ENCODE data around the gene MRPL46. TPM values are rescaled to one million over a fixed set of nuclear protein-coding genes. Genes with fewer than 3 reads are reported as not detected.
A peak's percentile ranks its signal among the peaks of the same experiment; 100 is the strongest.
"Not testable (repeated sequence)": the region's sequence is repeated elsewhere in the genome, so short reads cannot be mapped to it uniquely, and the experiment has no call there.

Gene MRPL46
- total RNA-seq, 1 donor from 2014 or later: 35.1 TPM

GRCh38 chr15:88480981-88481380 is 13.8 kb upstream of the MRPL46 start:
- no peak for DNase-seq (ENCODE audit: low spot score)

GRCh38 chr15:88479169-88479568 is 12.0 kb upstream of the MRPL46 start:
- DNase-seq (ENCODE audit: low spot score) (no peak), ATAC-seq (no peak)

More at GRCh38 chr15:88480981-88481380, 13.8 kb upstream of the MRPL46 start:
- ATAC-seq: no peak

DNA sequence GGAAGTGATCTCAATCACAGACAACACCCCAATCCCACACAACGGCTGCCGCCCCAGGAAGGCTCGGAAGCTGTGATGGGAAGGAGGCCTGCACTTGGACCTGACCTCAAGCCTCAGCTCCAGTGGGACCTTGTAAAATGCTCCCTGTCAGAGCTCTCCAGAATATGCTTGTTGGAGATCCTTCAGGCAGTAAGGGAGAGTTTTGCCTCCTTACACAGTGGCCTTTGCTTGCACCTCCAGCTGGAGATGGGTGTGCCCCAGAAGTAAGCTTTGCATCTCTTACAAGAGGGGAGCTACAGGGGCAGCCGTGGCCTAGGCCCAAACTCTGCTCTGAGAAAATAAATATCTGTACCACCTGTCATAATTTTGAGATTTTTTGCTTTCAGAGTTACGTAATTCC is 10.7 kb upstream of the MRPL46 start:
- ATAC-seq (no peak), DNase-seq (ENCODE audit: low spot score) (no peak)

DNA sequence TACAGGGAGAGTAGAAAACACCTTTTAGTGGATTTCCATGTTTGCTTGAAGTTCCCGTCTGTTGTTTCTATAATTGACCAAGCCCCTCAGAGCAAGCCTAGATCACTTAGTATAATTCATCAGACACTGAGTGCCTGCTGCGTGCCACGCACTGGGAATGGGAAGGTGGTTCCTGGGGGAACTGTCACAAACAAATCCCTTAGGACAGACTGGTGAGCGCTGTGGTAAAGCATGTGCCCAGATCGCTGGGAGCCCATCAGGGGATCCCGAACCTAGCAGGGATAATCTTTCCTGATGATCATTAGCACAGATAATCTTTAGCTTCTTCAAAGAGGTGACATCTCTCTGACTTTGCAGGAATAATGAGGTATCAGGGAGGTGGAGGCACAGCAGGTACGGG is 9.9 kb upstream of the MRPL46 start:
- DNase-seq (ENCODE audit: low spot score): no peak
- no peak for ATAC-seq

DNA sequence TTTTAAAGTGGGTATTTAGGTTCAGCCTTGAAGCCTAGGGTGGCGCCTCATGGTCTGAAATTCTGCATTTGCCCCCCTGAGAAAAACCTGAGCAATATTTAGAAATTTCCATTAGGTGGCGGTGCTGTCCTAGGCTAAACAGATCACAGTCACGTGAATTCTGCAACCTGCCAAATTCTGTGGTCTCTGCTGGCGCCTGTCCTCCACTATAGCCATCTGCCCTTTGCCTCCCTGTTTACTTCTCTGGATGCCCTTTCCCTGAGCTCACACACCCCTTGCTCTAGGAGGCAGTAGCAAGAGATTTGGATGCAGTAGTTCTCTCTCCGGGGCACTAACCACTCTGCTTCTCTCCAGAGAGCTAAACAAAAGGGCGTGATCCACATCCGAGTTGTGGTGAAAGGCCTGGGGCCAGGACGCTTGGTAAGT is 9.5 kb upstream of the MRPL46 start:
- ATAC-seq: peak; percentile 99
- DNase-seq (ENCODE audit: low spot score): peak; percentile 79

DNA sequence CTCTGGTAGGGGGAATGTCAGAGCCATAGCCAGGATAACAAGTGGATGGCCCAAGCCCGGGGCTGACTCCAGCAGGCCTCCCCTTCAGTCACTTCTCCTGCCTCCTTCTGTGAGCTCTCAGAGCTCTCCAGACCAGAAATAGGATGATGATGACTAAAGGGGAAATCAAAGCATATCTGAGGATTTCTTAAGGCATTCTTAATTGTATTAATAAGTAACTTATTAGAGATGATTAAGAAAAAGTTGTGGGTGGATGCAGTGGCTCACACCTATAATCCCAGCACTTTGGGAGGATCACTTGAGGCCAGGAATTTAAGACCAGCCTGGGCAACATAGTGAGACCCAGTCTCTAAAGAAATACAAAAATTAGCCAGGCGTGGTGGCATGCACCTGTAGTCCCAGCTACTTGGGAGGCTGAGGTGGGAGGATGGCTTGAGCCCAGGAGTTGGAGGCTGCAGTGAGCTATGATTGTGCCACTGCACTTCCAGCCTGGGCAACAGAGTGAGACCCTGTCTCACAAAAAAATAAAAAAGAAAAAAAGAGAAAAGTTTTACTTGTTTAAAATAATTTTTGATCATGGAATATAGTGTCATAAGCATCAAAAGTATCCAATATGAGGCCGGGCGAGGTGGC is 6.6 kb upstream of the MRPL46 start:
- ATAC-seq: not testable (repeated sequence)

GRCh38 chr15:88472225-88472624 is 5.0 kb upstream of the MRPL46 start:
- DNase-seq (ENCODE audit: low spot score) (no peak), ATAC-seq (no peak)

More for the DNA sequence above, 6.6 kb upstream of the MRPL46 start:
- not testable (repeated sequence) for DNase-seq (ENCODE audit: low spot score)

GRCh38 chr15:88470625-88471372 is 3.6 kb upstream of the MRPL46 start:
- no peak for DNase-seq (ENCODE audit: low spot score)
- ATAC-seq: no peak

DNA sequence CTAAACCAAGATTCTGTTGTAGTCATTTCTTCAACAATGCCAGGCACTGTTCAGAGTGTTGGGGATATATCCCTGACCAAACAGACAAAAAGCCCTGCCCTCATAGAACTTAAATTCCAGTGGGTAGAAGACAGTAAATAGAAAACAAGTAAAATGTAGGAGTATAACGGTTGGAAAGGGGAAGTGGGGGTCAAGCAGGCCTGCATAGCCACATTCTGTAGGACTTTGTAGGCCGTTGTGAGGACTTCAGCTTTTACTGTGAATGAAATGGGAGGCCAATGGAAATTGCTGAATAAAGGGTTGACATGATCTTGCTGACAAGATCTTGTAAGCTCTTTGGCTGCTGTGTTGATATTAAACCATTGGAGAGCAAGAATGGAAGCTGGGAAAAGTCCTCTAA is 2.1 kb upstream of the MRPL46 start:
- no peak for ATAC-seq
- no peak for DNase-seq (ENCODE audit: low spot score)

GRCh38 chr15:88468721-88469120 is 1.5 kb upstream of the MRPL46 start:
- not testable (repeated sequence) for ATAC-seq; DNase-seq (ENCODE audit: low spot score)

DNA sequence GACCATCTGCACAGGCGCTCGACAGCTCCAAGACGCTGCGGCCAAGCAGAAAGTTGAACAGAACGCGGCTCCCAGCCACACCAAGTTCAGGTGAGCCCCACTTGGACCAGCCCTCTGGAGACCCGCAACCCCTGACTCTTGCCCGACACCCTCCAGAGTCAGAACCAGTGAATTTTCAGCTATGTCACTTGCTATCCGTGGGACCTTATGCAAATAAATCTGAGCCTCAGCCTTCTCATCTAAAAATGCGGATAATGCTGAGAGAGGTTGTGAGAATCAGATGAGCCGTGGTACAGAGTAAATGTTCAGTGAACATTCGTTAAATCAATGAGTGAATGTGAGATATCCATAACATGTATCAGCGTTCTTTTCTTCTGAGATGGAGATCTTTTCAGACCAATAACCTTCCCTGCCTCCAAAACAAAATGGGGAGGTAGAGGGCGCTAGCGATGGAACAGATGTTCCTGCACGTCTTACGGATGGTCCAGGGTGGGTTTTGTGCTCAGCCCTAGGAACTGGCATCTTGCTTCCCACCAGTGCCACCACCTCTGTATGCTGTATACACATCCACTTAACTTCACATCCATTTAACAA is 844 bp upstream of the MRPL46 start:
- DNase-seq (ENCODE audit: low spot score): no peak
- no peak for ATAC-seq

GRCh38 chr15:88465633-88466224 is 1.5 kb downstream of the MRPL46 start:
- peak; percentile 67 for ATAC-seq
- peak; percentile 82 for DNase-seq (ENCODE audit: low spot score)

GRCh38 chr15:88463870-88464532 is 3.2 kb downstream of the MRPL46 start:
- no peak for ATAC-seq

DNA sequence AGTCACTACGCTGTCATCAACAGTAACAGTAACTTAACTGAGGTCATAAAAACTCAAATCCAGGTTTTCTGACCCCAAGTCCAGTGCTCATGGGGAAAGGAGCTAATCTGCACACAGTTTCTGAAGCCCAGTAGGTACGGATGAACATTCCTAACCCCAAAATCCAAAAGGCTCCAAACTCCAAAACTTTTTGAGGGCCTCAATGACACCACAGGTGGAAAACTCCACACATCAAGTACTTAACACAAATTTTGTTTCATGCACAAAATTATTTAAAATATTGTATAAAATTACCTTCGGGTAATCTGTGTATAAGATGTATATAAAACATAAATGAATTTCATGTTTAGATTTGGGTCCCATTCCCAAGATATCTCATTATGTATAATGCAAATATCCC is 10.5 kb downstream of the MRPL46 start:
- no peak for ATAC-seq
- no peak for DNase-seq (ENCODE audit: low spot score)

More at GRCh38 chr15:88463870-88464532, 3.2 kb downstream of the MRPL46 start:
- no peak for DNase-seq (ENCODE audit: low spot score)

- peak; percentile 94 for ATAC-seq
- peak; percentile 49 for DNase-seq (ENCODE audit: low spot score)
Measured at GRCh38 chr15:88454867-88455810, 12.0 kb downstream of the MRPL46 start.

DNA sequence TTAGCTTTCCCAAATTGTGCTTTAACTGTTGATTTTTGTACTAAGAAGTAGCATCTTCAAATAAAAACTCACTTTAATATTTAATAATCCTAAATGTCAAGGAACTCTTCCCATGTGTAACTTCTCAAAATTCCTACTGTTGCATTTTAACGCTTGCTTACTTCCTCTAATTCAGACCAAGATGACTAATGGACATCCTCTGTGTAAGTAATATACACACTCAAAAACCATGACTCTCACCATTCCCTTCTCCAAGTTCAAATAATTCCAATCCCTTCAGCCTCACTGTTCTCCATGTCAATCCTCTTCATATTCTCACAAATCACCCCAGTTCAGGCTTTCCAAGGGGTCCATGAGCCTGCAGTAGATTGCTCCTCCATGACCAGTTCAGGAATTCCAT is 13.0 kb downstream of the MRPL46 start:
- DNase-seq (ENCODE audit: low spot score) (peak; percentile 15), ATAC-seq (no peak)

DNA sequence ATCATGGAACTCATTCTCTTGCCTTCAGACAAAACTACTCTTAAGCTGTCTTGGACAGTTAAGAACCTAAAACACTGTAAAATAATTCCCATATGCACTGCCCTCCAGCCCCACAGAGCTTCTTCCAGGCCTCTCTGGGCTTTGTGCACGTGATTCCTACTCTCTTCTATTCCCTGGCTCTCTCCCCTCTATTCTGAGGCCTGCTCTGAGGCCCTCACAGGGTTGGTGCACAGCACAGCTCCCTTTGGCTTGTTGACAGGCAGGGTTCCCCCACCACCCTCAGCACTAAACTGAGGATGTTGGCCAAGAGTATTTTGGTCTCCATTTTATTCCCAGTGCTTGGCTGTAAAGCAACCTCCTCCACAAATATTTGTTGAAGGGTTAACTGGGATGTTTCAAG is 13.5 kb downstream of the MRPL46 start:
- ATAC-seq (no peak), DNase-seq (ENCODE audit: low spot score) (no peak)

DNA sequence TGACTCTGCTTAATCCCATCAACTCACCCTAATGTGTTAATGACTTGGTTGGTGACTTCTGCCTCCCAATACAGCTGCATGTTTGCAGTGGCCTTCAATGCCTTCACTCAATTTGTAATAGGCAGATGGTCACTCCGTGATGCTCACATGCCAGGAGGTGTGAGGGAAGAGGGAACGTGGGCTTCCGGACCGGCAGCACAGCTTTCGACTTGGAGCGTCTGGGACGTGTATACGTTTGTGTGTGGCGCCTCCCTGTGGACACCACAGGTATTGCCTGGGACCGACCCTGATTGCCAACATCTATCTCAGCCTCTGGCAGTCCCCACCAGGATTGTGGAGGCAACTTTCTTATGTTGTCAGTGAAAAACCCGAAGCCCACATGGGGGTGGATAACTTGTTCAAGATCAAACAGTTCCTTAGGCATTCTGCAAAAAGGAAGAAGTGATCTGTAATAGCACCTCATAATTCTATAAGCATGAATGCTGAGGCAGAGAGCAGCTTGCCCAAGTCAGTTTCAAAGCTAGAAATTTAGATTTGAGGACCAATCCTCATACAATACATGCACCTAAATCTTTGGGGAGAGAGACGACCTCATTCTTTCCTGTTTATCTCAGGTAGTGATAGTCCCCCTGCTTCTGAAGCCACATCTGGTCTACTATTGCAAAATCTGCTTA is 16.9 kb downstream of the MRPL46 start:
- DNase-seq (ENCODE audit: low spot score): peak; percentile 51
- ATAC-seq: peak; percentile 67

DNA sequence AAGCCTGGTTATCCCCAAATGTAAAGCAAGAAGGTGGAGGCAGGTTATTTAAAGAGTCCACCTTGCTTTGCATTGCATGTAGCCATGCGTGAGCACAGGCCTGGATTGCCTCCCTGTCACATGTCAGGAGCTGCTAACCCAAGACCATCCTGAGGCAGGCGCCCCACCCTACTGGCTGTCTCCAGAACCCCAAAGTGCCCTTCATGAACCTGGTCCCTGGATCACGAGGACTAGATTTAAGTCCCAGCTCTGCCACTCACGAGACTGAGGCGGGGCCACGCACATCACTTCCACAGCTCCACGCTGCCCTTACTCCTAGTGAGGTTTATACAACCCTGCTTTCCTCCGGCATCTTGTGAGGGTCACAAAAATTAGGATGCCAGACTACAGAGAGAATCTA is 17.6 kb downstream of the MRPL46 start:
- no peak for ATAC-seq
- no peak for DNase-seq (ENCODE audit: low spot score)

Measured in left lobe of liver (tissue), 2 donors.